ENCODE results near the gene F9. TPM values are rescaled to one million over a fixed set of nuclear protein-coding genes. Genes with fewer than 3 reads are reported as not detected.
"Not testable (repeated sequence)": the region's sequence is repeated elsewhere in the genome, so short reads cannot be mapped to it uniquely, and the experiment has no call there.

The F9 gene
- not detected for total RNA-seq

GRCh38 chrX:139530550-139530949, at the start of gene F9:
F9 (plus strand) TSS chrX:139530739; CDS start chrX:139530765, 26 bp downstream.
- no peak within 1 kb of the TSS for H3K4me3 Mint-ChIP-seq
- no peak for ATAC-seq (replicated peaks in 1 of 2)
- H3K36me3 Mint-ChIP-seq (ENCODE audit: insufficient read depth in 2 of 2) = no peaks in the 10 kb centered on the region
- H3K27ac Mint-ChIP-seq = no peak within 1 kb of the TSS
- no peaks in the 10 kb centered on the region for H3K4me1 Mint-ChIP-seq (ENCODE audit: low read depth)
- H3K27me3 Mint-ChIP-seq (ENCODE audit: low read depth) = peaks cover 23% of the 10 kb centered on the region
- DNase-seq = no peak
- H3K9me3 Mint-ChIP-seq = no peaks in the 10 kb centered on the region

- Mint-ChIP-seq H3K27ac (peak overlapping the region; percentile 48), H3K9me3 (peaks cover 0 to under 1% of the 10 kb centered on the region in 2 donors), H3K36me3 (ENCODE audit: insufficient read depth in 2 of 2) (no peaks in the 10 kb centered on the region), H3K4me1 (ENCODE audit: low read depth) (no peaks in the 10 kb centered on the region), H3K4me3 (no peak overlapping the region), H3K27me3 (ENCODE audit: low read depth) (peaks cover 48% of the 10 kb centered on the region)
- ATAC-seq (replicated peaks in 1 of 2) (no peak), DNase-seq (no peak)
Observed at GRCh38 chrX:139483699-139484098, 46.8 kb upstream of the F9 start.

- Mint-ChIP-seq H3K4me1 (ENCODE audit: low read depth) (no peaks in the 10 kb centered on the region), H3K36me3 (ENCODE audit: insufficient read depth in 2 of 2) (no peaks in the 10 kb centered on the region), H3K4me3 (no peak overlapping the region), H3K27ac (no peak overlapping the region), H3K9me3 (no peaks in the 10 kb centered on the region), H3K27me3 (ENCODE audit: low read depth) (peaks cover 48% of the 10 kb centered on the region)
- DNase-seq (no peak), ATAC-seq (replicated peaks in 1 of 2) (no peak)
Observed at GRCh38 chrX:139484591-139484990, 45.9 kb upstream of the F9 start.

GRCh38 chrX:139495324-139495723, 35.2 kb upstream of the F9 start:
- no peak overlapping the region for H3K4me3 Mint-ChIP-seq
- H3K27me3 Mint-ChIP-seq (ENCODE audit: low read depth) = no peaks in the 10 kb centered on the region

GRCh38 chrX:139506333-139506732, 24.2 kb upstream of the F9 start:
- Mint-ChIP-seq H3K36me3 (ENCODE audit: insufficient read depth in 2 of 2) (no peaks in the 10 kb centered on the region), H3K9me3 (no peaks in the 10 kb centered on the region), H3K4me1 (ENCODE audit: low read depth) (no peaks in the 10 kb centered on the region), H3K27ac (no peak overlapping the region), H3K27me3 (ENCODE audit: low read depth) (peaks cover 23% of the 10 kb centered on the region), H3K4me3 (no peak overlapping the region)
- ATAC-seq (replicated peaks in 1 of 2) (no peak), DNase-seq (no peak)

More at GRCh38 chrX:139495324-139495723, 35.2 kb upstream of the F9 start:
- Mint-ChIP-seq H3K4me1 (ENCODE audit: low read depth) (no peaks in the 10 kb centered on the region), H3K27ac (no peak overlapping the region), H3K36me3 (ENCODE audit: insufficient read depth in 2 of 2) (no peaks in the 10 kb centered on the region), H3K9me3 (peaks cover 0 to 2% of the 10 kb centered on the region in 2 donors)
- ATAC-seq (replicated peaks in 1 of 2) = no peak
- DNase-seq = no peak

GRCh38 chrX:139508099-139508498, 22.4 kb upstream of the F9 start:
- no peak overlapping the region for H3K27ac Mint-ChIP-seq
- no peaks in the 10 kb centered on the region for H3K36me3 Mint-ChIP-seq (ENCODE audit: insufficient read depth in 2 of 2)
- peaks cover 23% of the 10 kb centered on the region for H3K27me3 Mint-ChIP-seq (ENCODE audit: low read depth)
- no peaks in the 10 kb centered on the region for H3K9me3 Mint-ChIP-seq
- DNase-seq (no peak), ATAC-seq (replicated peaks in 1 of 2) (no peak)
- H3K4me1 Mint-ChIP-seq (ENCODE audit: low read depth) = no peaks in the 10 kb centered on the region
- no peak overlapping the region for H3K4me3 Mint-ChIP-seq

- no peak overlapping the region for H3K4me3 Mint-ChIP-seq
- no peaks in the 10 kb centered on the region for H3K36me3 Mint-ChIP-seq (ENCODE audit: insufficient read depth in 2 of 2)
- ATAC-seq (replicated peaks in 1 of 2) (no peak), DNase-seq (no peak)
- H3K27me3 Mint-ChIP-seq (ENCODE audit: low read depth) = peaks cover 45% of the 10 kb centered on the region
- H3K27ac Mint-ChIP-seq = no peak overlapping the region
- peaks cover 1 to 2% of the 10 kb centered on the region in 2 donors for H3K9me3 Mint-ChIP-seq
- no peaks in the 10 kb centered on the region for H3K4me1 Mint-ChIP-seq (ENCODE audit: low read depth)
Observed at GRCh38 chrX:139518475-139518874, 12.1 kb upstream of the F9 start.

GRCh38 chrX:139528829-139529228, 1.7 kb upstream of the F9 start:
- DNase-seq = not testable (repeated sequence)

GRCh38 chrX:139532834-139533233, 2.3 kb downstream of the F9 start:
- no peak overlapping the region for H3K4me3 Mint-ChIP-seq
- no peaks in the 10 kb centered on the region for H3K9me3 Mint-ChIP-seq
- peaks cover 23% of the 10 kb centered on the region for H3K27me3 Mint-ChIP-seq (ENCODE audit: low read depth)
- ATAC-seq (replicated peaks in 1 of 2) = no peak
- H3K27ac Mint-ChIP-seq = no peak overlapping the region
- DNase-seq = no peak
- H3K4me1 Mint-ChIP-seq (ENCODE audit: low read depth) = no peaks in the 10 kb centered on the region
- no peaks in the 10 kb centered on the region for H3K36me3 Mint-ChIP-seq (ENCODE audit: insufficient read depth in 2 of 2)

More at GRCh38 chrX:139528829-139529228, 1.7 kb upstream of the F9 start:
- not testable (repeated sequence) for H3K9me3 Mint-ChIP-seq; H3K4me1 Mint-ChIP-seq (ENCODE audit: low read depth); H3K27ac Mint-ChIP-seq; ATAC-seq (replicated peaks in 1 of 2); H3K36me3 Mint-ChIP-seq (ENCODE audit: insufficient read depth in 2 of 2); H3K4me3 Mint-ChIP-seq
- peaks cover 14% of the 10 kb centered on the region for H3K27me3 Mint-ChIP-seq (ENCODE audit: low read depth)

- no peaks in the 10 kb centered on the region for H3K4me1 Mint-ChIP-seq (ENCODE audit: low read depth)
- no peak overlapping the region for H3K27ac Mint-ChIP-seq
- no peak for ATAC-seq (replicated peaks in 1 of 2)
- H3K9me3 Mint-ChIP-seq = no peaks in the 10 kb centered on the region
- H3K36me3 Mint-ChIP-seq (ENCODE audit: insufficient read depth in 2 of 2) = no peaks in the 10 kb centered on the region
- DNase-seq = no peak
- no peak overlapping the region for H3K4me3 Mint-ChIP-seq
- peaks cover 24% of the 10 kb centered on the region for H3K27me3 Mint-ChIP-seq (ENCODE audit: low read depth)
Observed at GRCh38 chrX:139533444-139533843, 2.9 kb downstream of the F9 start.

- DNase-seq (no peak), ATAC-seq (replicated peaks in 1 of 2) (no peak)
- Mint-ChIP-seq H3K4me3 (no peak overlapping the region), H3K27ac (peak overlapping the region; percentile 68), H3K27me3 (ENCODE audit: low read depth) (peaks cover 34% of the 10 kb centered on the region), H3K9me3 (no peaks in the 10 kb centered on the region), H3K4me1 (ENCODE audit: low read depth) (no peaks in the 10 kb centered on the region), H3K36me3 (ENCODE audit: insufficient read depth in 2 of 2) (no peaks in the 10 kb centered on the region)
Observed at GRCh38 chrX:139538907-139539790, 8.6 kb downstream of the F9 start.

- Mint-ChIP-seq H3K4me1 (ENCODE audit: low read depth) (no peaks in the 10 kb centered on the region), H3K36me3 (ENCODE audit: insufficient read depth in 2 of 2) (no peaks in the 10 kb centered on the region), H3K9me3 (no peaks in the 10 kb centered on the region), H3K27me3 (ENCODE audit: low read depth) (peaks cover 24% of the 10 kb centered on the region), H3K4me3 (no peak overlapping the region), H3K27ac (no peak overlapping the region)
- no peak for DNase-seq
- no peak for ATAC-seq (replicated peaks in 1 of 2)
Observed at GRCh38 chrX:139542652-139543051, 12.1 kb downstream of the F9 start.

GRCh38 chrX:139543920-139544319, 13.4 kb downstream of the F9 start:
- DNase-seq = no peak
- no peak for ATAC-seq (replicated peaks in 1 of 2)
- no peaks in the 10 kb centered on the region for H3K36me3 Mint-ChIP-seq (ENCODE audit: insufficient read depth in 2 of 2)
- no peak overlapping the region for H3K27ac Mint-ChIP-seq
- H3K4me3 Mint-ChIP-seq = no peak overlapping the region
- H3K27me3 Mint-ChIP-seq (ENCODE audit: low read depth) = peaks cover 19% of the 10 kb centered on the region
- H3K9me3 Mint-ChIP-seq = no peaks in the 10 kb centered on the region
- H3K4me1 Mint-ChIP-seq (ENCODE audit: low read depth) = no peaks in the 10 kb centered on the region

GRCh38 chrX:139544591-139544990, 14.1 kb downstream of the F9 start:
- Mint-ChIP-seq H3K27me3 (ENCODE audit: low read depth) (peaks cover 18% of the 10 kb centered on the region), H3K27ac (no peak overlapping the region), H3K9me3 (no peaks in the 10 kb centered on the region), H3K4me1 (ENCODE audit: low read depth) (no peaks in the 10 kb centered on the region), H3K4me3 (no peak overlapping the region), H3K36me3 (ENCODE audit: insufficient read depth in 2 of 2) (no peaks in the 10 kb centered on the region)
- DNase-seq (no peak), ATAC-seq (replicated peaks in 1 of 2) (no peak)
